Measurements from ENCODE around the gene ODC1.

DNA sequence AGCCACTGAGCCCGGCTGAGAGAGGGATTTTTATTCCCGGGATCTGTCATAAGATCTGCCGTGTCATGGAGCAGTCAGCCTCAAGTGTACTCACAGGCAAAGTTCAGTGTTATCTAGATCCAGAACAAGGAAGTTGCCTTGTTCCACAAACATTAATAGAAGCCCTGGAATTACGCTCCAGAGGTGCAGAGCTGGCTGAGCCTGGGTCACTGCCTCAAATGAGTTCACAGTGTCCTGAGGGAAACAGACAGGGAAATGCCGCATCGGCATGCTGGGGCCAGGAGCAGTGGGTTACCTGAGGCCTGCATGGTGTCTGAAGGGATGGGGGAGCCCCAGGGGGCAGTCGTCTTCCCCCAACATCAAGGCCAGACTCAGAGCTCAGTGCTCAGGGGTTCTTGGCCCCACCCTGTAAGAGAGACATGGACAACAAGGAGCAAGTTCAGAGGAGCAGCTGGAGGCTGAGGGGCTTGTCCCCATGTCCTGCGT lies 42.7 kb upstream of the ODC1 start:
- TF ChIP-seq POLR2A (IDR thresholded peaks at IDR 0.05) = no peak
- TF ChIP-seq CTCF (IDR thresholded peaks at IDR 0.05) = no peak

Data from tibial nerve (tissue), 3 donors.